Activated effector memory CD4-positive, alpha-beta T cell treated with Interleukin-2 at 50 U/mL for 16 hours (primary cell): ENCODE measurements around the gene ZSCAN22.

Experiments
- DNase-seq: peaks from one replicate; pipeline ENCODE4 v3.0.0-alpha.2; 2020

ZSCAN22 gene

GRCh38 chr19:58379246-58379645 is 52.5 kb downstream of the ZSCAN22 start:
- DNase-seq = no peak

- peak; percentile 10 for DNase-seq
These were observed 53.4 kb downstream of the ZSCAN22 start for GRCh38 chr19:58380037-58380661.

DNA sequence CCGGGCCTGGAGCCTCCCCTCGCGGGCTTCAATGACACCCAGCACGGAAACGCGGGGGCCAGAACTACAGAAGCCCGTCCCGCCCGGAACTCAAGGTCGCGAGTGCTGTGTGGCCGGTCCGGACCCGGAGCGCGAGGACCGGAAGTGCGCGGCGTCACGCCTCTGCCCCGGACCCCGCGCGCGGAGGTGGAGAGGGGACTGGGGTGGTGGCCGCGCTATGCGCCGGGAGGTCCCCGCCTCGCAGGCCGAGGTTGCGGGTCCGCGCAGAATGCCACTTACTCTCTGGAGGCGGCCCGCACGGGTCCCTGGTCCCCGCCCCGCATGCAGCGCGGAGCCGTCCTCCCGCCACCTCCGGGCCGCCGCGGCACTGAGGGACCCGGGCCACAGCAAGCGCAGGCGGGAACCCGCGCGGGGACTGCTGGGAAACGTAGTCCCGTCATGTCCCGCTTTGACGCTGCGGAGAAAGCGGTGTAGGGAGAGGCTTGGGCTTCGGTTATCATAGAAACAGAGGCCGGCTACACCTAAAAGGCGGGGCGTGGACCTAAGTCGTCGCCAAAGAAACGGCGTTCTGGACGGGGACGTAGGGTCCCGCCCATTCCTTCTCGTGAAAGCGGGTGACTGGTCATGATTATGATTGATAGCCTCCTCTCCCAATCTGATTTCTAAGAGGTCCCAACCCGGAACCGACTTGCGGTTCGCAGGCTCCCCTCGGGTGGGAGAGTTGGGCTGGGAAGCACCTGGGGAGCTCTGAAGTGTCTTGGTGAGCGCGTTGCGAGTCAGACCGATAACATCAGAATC is 54.1 kb downstream of the ZSCAN22 start, which contains the start of gene ZNF837:
Gene ZNF837, minus strand, starts transcription at position 369 of the 798 bp plus-strand sequence. CDS start 11,698 bp downstream, outside the sequence.
- peak; percentile 98 for DNase-seq

DNA sequence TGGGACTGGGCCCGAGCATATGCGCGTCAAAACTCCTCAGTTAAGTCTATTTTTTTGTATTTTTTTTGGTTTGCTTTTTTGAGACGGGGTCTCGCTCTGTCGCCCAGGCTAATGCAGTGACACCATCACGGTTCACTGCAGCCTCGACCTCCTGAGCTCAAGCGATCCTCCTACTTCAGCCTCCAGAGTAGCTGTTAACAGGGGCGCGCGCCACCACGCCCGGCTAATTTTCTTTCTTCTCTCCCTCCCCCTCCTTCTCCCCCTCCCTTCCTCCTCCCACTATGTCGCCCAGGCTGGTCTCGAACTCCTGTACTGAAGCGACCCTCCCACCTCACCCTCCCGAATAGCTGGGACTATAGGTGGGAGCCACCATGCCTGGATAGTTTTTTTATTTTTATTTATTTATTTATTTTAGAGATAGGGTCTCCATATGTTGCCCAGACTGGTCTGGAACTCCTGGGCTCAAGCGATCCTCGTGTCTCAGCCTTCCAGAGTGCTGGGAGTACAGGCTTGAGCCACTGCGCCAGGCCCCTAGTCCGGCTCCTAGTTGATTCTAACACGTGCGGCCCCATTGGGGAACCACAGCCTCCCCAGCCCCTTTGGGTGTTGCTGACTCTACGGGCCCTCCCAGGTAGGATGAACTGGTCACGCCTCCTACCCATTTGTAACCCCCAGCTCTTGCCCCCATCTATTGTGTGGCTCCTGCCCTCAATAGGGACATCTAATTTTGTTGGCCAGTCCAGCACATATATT is 54.8 kb downstream of the ZSCAN22 start:
- DNase-seq = no peak

DNA sequence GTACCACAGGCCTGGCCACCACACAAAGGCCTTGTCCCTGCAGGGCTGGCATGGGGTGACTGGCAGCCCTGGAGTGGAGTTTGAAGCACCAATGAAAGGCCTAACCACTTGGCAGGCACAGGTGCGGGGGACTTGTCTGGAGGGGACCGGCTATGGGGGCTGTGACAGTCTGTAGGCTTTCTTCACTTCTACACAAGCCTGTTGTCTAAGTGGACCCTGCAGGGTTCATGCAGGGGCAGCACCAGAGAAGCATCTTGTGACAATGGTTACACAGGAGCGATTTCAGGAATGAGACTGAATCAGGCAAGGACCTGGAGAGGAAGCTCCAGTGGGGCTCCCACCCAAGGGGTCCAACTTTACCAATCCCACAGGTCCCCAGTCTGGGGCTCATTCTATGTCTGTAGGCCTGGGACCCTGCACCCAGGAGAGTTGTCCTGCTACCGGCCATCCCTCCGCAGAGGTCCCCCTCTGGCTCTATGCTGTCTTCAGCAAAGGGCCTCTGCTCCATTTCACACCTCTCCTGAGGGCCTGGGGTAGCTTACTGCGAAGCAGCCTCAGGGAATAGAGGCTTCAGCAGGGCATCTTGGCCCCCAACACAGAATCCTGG is 56.3 kb downstream of the ZSCAN22 start:
- no peak for DNase-seq

DNA sequence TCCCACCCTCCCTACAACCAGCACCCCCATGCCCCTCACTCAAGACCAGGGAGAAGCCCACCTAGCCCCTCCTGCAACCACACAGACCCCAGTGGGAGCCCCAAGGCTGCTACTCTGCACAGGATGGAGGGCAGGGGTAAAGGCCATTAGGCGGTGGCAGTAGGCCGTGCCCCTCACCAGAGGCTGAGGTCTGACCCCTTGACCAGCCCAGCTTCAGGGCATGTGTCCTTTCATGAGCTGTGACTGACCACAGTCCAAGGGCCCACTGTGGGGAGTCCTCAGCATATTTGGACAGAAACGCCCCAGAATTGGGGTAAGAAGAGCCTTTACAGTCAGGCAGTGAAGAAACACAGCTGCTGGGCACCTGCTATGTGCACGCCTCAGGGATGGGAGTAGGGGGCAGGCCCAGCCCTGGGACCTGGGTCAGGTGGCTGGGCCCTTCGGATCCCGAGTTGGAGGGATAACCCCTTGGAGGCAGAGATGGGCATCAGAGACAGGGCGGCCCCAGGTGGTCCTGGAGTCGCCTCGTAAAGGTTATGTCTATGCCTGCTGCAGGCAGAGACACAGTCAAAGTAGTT is 58.6 kb downstream of the ZSCAN22 start:
- DNase-seq = no peak

GRCh38 chr19:58385891-58386575 is 59.2 kb downstream of the ZSCAN22 start:
- DNase-seq = no peak

DNA sequence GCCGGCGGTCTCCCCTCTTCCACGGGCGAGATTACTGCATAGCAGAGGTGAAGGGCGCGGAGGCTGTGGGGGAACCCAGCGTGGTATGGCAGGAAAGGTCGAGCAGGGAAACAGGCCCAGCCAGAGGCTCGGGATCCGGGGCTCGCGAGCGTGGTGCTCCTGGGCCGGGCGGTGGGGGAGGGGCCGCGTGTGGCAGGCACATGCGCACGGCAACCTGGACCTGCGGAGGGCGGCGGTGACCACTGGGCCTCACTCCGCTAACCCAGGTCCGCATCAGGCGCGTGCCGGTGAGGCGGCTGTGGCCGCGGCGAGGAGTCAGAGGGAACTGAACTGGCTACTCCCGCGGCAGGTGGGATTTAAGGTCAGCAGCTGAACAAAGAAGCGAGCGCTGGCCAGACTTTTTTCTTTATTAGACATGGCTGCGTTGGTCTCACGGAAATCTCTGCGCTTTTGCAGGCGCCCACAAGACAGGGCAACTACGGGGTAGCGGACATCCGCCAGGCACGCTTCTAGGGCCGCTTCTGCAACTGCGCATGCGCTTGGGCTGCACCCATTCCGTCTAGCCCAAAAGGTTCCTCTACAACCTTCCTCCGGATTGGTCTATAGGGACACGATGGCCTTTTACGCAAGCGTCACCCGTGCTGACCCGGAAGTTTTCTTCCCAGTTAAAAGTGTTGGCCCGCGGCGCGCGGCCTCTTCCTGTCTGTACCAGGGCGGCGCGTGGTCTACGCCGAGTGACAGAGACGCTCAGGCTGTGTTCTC is 60.0 kb downstream of the ZSCAN22 start, which contains the start of gene RPS5:
Gene RPS5, plus strand, starts transcription at position 694 of the 762 bp plus-strand sequence. CDS start 869 bp downstream, outside the sequence.
- DNase-seq = peak; percentile 94

DNA sequence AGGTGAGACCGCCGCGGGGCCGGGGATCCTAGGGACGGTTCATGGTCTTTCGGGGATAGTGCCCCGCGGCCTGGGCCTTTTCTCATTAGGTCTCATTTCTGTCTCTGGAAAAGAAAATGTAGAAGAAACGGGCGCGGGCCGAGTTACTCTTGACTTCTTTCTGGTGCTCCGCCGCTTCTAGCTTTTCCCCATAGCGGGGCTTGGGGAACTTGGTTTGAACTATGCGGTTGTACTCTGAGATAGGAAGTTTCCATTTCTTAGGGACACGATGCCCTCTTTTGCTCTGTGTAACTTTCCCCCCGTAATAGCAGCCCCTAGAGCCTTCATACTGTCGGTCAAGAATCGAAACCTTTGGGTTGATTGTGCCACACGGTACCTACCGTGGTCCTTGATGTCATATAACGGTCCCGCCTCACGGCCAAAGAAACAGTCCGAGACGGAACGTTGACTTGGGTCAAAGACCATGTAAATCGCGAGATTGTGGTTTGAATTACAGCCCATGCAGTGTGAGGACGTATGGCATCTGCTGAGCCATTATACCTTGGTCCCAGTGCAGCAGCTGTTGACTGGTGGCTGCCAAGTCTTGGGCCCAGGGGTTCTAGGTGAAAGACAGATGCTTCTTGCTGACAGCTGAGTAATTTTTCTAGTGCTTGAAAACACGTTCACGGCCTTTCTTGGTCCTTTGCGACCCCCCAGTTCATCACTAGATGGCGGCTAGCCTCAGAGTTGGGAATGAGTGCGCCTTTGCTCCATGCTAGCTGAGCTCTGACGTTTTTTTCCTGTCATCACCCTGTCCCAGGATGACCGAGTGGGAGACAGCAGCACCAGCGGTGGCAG is 60.8 kb downstream of the ZSCAN22 start:
- DNase-seq = no peak

DNA sequence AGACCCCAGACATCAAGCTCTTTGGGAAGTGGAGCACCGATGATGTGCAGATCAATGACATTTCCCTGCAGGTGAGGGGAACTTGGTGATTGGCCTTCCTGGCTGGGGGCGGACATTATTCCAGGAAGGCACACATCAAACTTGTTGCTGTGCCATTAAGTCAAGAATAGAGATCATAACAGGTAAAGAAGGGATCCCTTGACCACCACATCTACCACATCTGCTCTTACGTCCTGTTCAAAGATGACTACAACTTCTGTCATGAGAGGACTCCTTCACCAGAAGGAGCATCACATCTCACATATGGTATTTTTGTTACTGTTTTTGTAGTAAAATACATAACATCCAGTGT is 61.4 kb downstream of the ZSCAN22 start:
- no peak for DNase-seq
